HCT116 (cell line): Measurements from ENCODE around the gene TIRAP. TPM values are rescaled to one million over a fixed set of nuclear protein-coding genes. Genes with fewer than 3 reads are reported as not detected.

ENCODE experiments used
- ATAC-seq: fragments of 200-7000 bp; cut with Tn5 transposase; 2 replicates; pipeline ENCODE4 v1.9.1; 2020; ENCODE audit warnings: mild to moderate bottlenecking, moderate library complexity
- BruUV-seq: library from RNA; stranded (reverse); fragments of 400-500 nt; replicated peaks from 2 replicates; lab custom pipeline; 2021; lab: Mats Ljungman, UMichigan
- CTCF ChIA-PET: fragments of 300-600 bp; sonication (Branson Sonifier 250); formaldehyde crosslinking; loops from one replicate; lab custom pipeline; 2021; ENCODE audit warnings: antibody characterized with exemption; lab: Charles Lee
- POLR2A ChIA-PET: fragments of 300-600, 350-600 bp; sonication (Branson Sonifier 250); formaldehyde crosslinking; loops from one replicate; lab custom pipeline; 2021; ENCODE audit warnings: antibody characterized with exemption; lab: Charles Lee
- RAD21 ChIA-PET, 2 experiments: fragments of 300-600 bp; sonication (Branson Sonifier 250); formaldehyde crosslinking; loops; one replicate each; lab custom pipeline; 2023; ENCODE audit warnings: low total read pairs in 2 of 2; ENCODE audit not compliant: uncharacterized antibody in 2 of 2, unreplicated experiment in 2 of 2, low non-redundant PET in 1 of 2; lab: Charles Lee
- DNase-seq: peaks from one replicate; pipeline ENCODE4 v3.0.0-alpha.2; 2010; ENCODE audit warnings: low read depth, low spot score
- H2AFZ ChIP-seq: fragments of 200-600 bp; shearing (Covaris generic), sonication (generic); 2 replicates; pipeline ENCODE4 v1.6.1; 2017; ENCODE audit warnings: low read depth, mixed run types, mixed read lengths, antibody characterized with exemption, low read length; ENCODE audit not compliant: poor library complexity, severe bottlenecking
- H3K27ac ChIP-seq: 2 replicates; pipeline ENCODE4 v1.5.1; 2012; ENCODE audit warnings: low read depth, low read length
- H3K27me3 ChIP-seq: fragments of 200-600 bp; sonication (generic); 2 replicates; pipeline ENCODE4 v1.6.1; 2016; ENCODE audit warnings: mixed run types, low read length, mixed read lengths; ENCODE audit not compliant: insufficient read depth
- H3K36me3 ChIP-seq, 2 experiments: fragments of 200-500 bp in 1 of 2; fragments of 200-600 bp in 1 of 2; sonication (Bioruptor generic) in 1 of 2; sonication (generic) in 1 of 2; 2 replicates each; pipeline versions ENCODE4 v1.5.1 to v1.6.1; 2014 to 2016; ENCODE audit warnings: low read length in 2 of 2, inconsistent platforms in 1 of 2, mixed read lengths in 1 of 2, mixed run types in 1 of 2; ENCODE audit not compliant: insufficient read depth in 2 of 2, control insufficient read depth in 1 of 2
- H3K4me1 ChIP-seq, 2 experiments: fragments of 200-600 bp in 1 of 2; sonication (generic) in 1 of 2; 2 replicates each; pipeline versions ENCODE4 v1.5.1 to v1.6.1; 2012 to 2017; ENCODE audit warnings: low read length in 2 of 2, inconsistent platforms in 1 of 2, mild to moderate bottlenecking in 1 of 2, mixed read lengths in 1 of 2, mixed run types in 1 of 2, moderate library complexity in 1 of 2; ENCODE audit not compliant: insufficient read depth in 2 of 2, control insufficient read depth in 1 of 2
- H3K4me2 ChIP-seq: fragments of 200-600 bp; sonication (generic); 2 replicates; pipeline ENCODE4 v1.6.1; 2017; ENCODE audit warnings: mixed run types, low read length, mixed read lengths
- H3K4me3 ChIP-seq, 2 experiments: fragments of 200-600 bp in 1 of 2; sonication (generic) in 1 of 2; replicated peaks in 1 of 2; 2 replicates each; pipeline ENCODE4 v1.5.1; 2011 to 2016; ENCODE audit warnings: low read length in 2 of 2, control low read depth in 1 of 2, low read depth in 1 of 2, mild to moderate bottlenecking in 1 of 2, mixed read lengths in 1 of 2, mixed run types in 1 of 2
- H3K79me2 ChIP-seq: fragments of 200-600 bp; sonication (generic); 2 replicates; pipeline ENCODE4 v1.6.1; 2017; ENCODE audit warnings: mild to moderate bottlenecking, mixed run types, low read length, moderate library complexity, mixed read lengths; ENCODE audit not compliant: insufficient read depth
- H3K9ac ChIP-seq: fragments of 200-600 bp; sonication (generic); 2 replicates; pipeline ENCODE4 v1.6.1; 2016; ENCODE audit warnings: low read length, mixed read lengths
- H3K9me2 ChIP-seq: fragments of 200-600 bp; sonication (generic), shearing (Covaris generic); 2 replicates; pipeline ENCODE4 v1.6.1; 2017; ENCODE audit warnings: mixed run types, mild to moderate bottlenecking, moderate library complexity; ENCODE audit not compliant: insufficient read depth
- H3K9me3 ChIP-seq, 2 experiments: fragments of 200-500 bp in 1 of 2; fragments of 200-600 bp in 1 of 2; sonication (Bioruptor generic) in 1 of 2; sonication (generic) in 1 of 2; 2 replicates each; pipeline ENCODE4 v1.6.1; 2014 to 2017; ENCODE audit warnings: low read length in 2 of 2, mixed read lengths in 2 of 2, inconsistent platforms in 1 of 2, low read depth in 1 of 2, mild to moderate bottlenecking in 1 of 2, mixed run types in 1 of 2, moderate library complexity in 1 of 2; ENCODE audit not compliant: control insufficient read depth in 1 of 2, insufficient read depth in 1 of 2
- H4K20me1 ChIP-seq: fragments of 200-600 bp; sonication (generic), shearing (Covaris generic); 2 replicates; pipeline ENCODE4 v1.6.1; 2017; ENCODE audit warnings: mixed run types, mild to moderate bottlenecking, moderate library complexity; ENCODE audit not compliant: insufficient read depth
- CBX3 ChIP-seq: IDR thresholded peaks from 2 replicates; pipeline ENCODE4 v1.6.1; 2012; ENCODE audit warnings: low read depth
- ELF1 ChIP-seq: IDR thresholded peaks from 2 replicates; pipeline ENCODE4 v1.6.1; 2012; ENCODE audit warnings: low read depth, borderline replicate concordance
- EZH2 ChIP-seq: fragments of 200-600 bp; sonication (generic); IDR thresholded peaks from 2 replicates; pipeline ENCODE4 v1.6.1; 2017; ENCODE audit warnings: antibody characterized with exemption, mixed run types
- POLR2A ChIP-seq: IDR thresholded peaks from 2 replicates; pipeline ENCODE4 v1.7.0; 2011; ENCODE audit warnings: borderline replicate concordance; ENCODE audit not compliant: insufficient read depth, insufficient read length; ENCODE audit errors: extremely low read depth
- POLR2AphosphoS5 ChIP-seq: IDR thresholded peaks from 2 replicates; pipeline ENCODE4 v1.6.1; 2011; ENCODE audit warnings: mild to moderate bottlenecking, low read depth, low read length, moderate library complexity
- SIN3A ChIP-seq: IDR thresholded peaks from 2 replicates; pipeline ENCODE4 v1.6.1; 2012; ENCODE audit warnings: low read depth
- SP1 ChIP-seq: IDR thresholded peaks from 2 replicates; pipeline ENCODE4 v1.6.1; 2012; ENCODE audit warnings: low read depth
- SRF ChIP-seq: IDR thresholded peaks from 2 replicates; pipeline ENCODE4 v1.6.1; 2012; ENCODE audit warnings: low read depth
- TCF7L2 ChIP-seq: IDR thresholded peaks from 2 replicates; pipeline ENCODE4 v1.7.0; 2011; ENCODE audit warnings: borderline replicate concordance, inconsistent platforms; ENCODE audit not compliant: insufficient read depth, insufficient read length; ENCODE audit errors: extremely low read depth
- YY1 ChIP-seq: IDR thresholded peaks from 2 replicates; pipeline ENCODE4 v1.6.1; 2011; ENCODE audit warnings: low read length, low read depth, moderate library complexity, mild to moderate bottlenecking; ENCODE audit not compliant: insufficient replicate concordance; ENCODE audit errors: extremely low read depth
- ZFX ChIP-seq: fragments of 450-650 bp; IDR thresholded peaks from 2 replicates; pipeline ENCODE4 v1.6.1; 2017
- intact Hi-C: fragments of 100-400 bp; cut with micrococcal nuclease; formaldehyde crosslinking; loops from 2 replicates; pipeline ENCODE4 v1.10.0; 2022
- total RNA-seq: library from RNA; stranded (reverse); gene quantifications from one replicate; pipeline ENCODE4 v1.2.1, GENCODE V29; 2021; ENCODE audit not compliant: unreplicated experiment
- TF ChIP-seq, protein P1 (sequence below): IDR thresholded peaks from 2 replicates; pipeline ENCODE4 v1.6.1; 2011; ENCODE audit warnings: mild to moderate bottlenecking, low read length, moderate library complexity; ENCODE audit not compliant: insufficient replicate concordance; ENCODE audit errors: extremely low read depth
- TF ChIP-seq, protein P2 (sequence below): IDR thresholded peaks from 2 replicates; pipeline ENCODE4 v1.6.1; 2012
- TF ChIP-seq, protein P3 (sequence below), 3 experiments: fragments of 200-600 bp in 1 of 3; sonication (generic) in 1 of 3; IDR thresholded peaks in 2 of 3; conservative IDR thresholded peaks in 1 of 3; 2 replicates each; pipeline ENCODE4 v1.5.1; 2012 to 2017; ENCODE audit warnings: low read depth in 2 of 3, low read length in 2 of 3, antibody characterized with exemption in 1 of 3, borderline replicate concordance in 1 of 3, control low read depth in 1 of 3, mild to moderate bottlenecking in 1 of 3, mixed read lengths in 1 of 3, mixed run types in 1 of 3, moderate library complexity in 1 of 3; ENCODE audit not compliant: insufficient read depth in 1 of 3

Gene TIRAP
- total RNA-seq, 1 experiment from 2014 or later = 10.8 TPM

DNA sequence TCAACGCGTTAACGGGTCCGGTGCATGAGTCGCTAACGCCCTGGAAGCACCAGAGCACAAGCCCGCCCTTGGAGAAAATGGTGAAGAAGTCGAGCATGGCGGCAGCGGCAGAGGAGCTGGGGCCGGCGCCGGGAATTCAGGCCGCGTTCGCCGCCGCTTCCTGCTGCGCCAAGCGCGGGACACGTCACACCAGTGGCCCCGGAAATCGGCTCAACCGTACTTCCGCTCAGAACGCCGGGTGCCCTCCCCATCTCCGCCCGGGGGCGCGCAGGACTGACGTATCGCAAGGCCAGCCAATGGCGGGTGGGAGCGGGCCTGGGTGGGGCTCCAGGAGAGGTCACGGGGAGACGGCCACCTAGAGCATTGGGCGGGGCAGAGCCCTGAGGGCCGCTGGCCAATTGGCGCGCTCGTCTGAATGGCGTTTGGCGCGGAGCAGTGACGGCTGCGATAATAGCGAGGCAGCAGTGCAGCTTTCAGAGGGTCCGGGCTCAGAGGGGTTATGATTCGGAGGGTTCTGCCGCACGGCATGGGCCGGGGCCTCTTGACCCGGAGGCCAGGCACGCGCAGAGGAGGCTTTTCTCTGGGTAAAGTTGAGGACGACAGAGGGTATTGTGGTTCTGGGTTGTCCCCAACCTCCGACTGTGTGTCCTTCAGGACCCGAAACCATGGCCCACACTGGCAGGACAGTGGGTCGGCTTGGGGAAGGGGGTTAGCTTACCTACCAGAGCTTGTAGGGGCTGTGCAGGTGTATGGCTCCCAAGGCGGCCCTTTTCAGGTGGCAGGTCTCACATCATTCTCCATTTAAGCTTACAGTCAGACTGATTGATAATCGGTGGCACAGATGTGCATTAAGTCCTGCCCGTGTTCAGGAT lies 13.9 kb upstream of the TIRAP start, which contains the start of the genes FOXRED1 and SRPRA:
FOXRED1 (plus strand) TSS at position 447 of the 872 bp plus-strand sequence; CDS start at position 500, 53 bp downstream.
SRPRA (minus strand) TSS at position 188 of the 872 bp plus-strand sequence; CDS start at position 97, 91 bp downstream.
- RAD21 ChIA-PET = interaction anchor here in 1 of 2 experiments (0.7 kb wide), 1 partner anchor 8 kb away, joined by 5 read pairs; no protein-coding TSS in a partner anchor
- peak; percentile 97 for DNase-seq
- BruUV-seq = TSS peak; percentile 83
- TF ChIP-seq, protein P1, sequence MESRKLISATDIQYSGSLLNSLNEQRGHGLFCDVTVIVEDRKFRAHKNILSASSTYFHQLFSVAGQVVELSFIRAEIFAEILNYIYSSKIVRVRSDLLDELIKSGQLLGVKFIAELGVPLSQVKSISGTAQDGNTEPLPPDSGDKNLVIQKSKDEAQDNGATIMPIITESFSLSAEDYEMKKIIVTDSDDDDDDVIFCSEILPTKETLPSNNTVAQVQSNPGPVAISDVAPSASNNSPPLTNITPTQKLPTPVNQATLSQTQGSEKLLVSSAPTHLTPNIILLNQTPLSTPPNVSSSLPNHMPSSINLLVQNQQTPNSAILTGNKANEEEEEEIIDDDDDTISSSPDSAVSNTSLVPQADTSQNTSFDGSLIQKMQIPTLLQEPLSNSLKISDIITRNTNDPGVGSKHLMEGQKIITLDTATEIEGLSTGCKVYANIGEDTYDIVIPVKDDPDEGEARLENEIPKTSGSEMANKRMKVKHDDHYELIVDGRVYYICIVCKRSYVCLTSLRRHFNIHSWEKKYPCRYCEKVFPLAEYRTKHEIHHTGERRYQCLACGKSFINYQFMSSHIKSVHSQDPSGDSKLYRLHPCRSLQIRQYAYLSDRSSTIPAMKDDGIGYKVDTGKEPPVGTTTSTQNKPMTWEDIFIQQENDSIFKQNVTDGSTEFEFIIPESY = peak; percentile 17
- TF ChIP-seq EZH2 (no peak), POLR2AphosphoS5 (peak; percentile 90), CBX3 (peak; percentile 72; the same call in 1 of the 2 replicates), SRF (peak; percentile 96), SIN3A (peak; percentile 93), YY1 (peak; percentile 67), SP1 (peak; percentile 98), POLR2A (peak; percentile 57), ELF1 (peak; percentile 84; the same call in 1 of the 2 replicates), TCF7L2 (no peak), ZFX (peak; percentile 40; the same call in 1 of the 2 replicates)
- TF ChIP-seq, protein P2, sequence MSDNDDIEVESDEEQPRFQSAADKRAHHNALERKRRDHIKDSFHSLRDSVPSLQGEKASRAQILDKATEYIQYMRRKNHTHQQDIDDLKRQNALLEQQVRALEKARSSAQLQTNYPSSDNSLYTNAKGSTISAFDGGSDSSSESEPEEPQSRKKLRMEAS = peak; percentile 82
- TF ChIP-seq, protein P3, sequence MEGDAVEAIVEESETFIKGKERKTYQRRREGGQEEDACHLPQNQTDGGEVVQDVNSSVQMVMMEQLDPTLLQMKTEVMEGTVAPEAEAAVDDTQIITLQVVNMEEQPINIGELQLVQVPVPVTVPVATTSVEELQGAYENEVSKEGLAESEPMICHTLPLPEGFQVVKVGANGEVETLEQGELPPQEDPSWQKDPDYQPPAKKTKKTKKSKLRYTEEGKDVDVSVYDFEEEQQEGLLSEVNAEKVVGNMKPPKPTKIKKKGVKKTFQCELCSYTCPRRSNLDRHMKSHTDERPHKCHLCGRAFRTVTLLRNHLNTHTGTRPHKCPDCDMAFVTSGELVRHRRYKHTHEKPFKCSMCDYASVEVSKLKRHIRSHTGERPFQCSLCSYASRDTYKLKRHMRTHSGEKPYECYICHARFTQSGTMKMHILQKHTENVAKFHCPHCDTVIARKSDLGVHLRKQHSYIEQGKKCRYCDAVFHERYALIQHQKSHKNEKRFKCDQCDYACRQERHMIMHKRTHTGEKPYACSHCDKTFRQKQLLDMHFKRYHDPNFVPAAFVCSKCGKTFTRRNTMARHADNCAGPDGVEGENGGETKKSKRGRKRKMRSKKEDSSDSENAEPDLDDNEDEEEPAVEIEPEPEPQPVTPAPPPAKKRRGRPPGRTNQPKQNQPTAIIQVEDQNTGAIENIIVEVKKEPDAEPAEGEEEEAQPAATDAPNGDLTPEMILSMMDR (IDR thresholded peaks at IDR 0.05 in 2 of 3, conservative IDR thresholded peaks at IDR 0.05 in 1 of 3; ENCODE audit: borderline replicate concordance in 1 of 3, insufficient read depth in 1 of 3, low read depth in 2 of 3, low read length in 2 of 3) = no peak
- H3K4me2 ChIP-seq = peak within 1 kb of the TSS; percentile 94
- H3K9me3 ChIP-seq = no peaks in the 10 kb centered on the region
- H3K4me3 ChIP-seq = peak within 1 kb of the TSS; percentile 95 to 99
- no peaks in the 10 kb centered on the region for H3K27me3 ChIP-seq
- CTCF ChIA-PET = no interaction called here
- peak within 1 kb of the TSS; percentile 95 for H3K9ac ChIP-seq
- no peaks in the 10 kb centered on the region for H3K9me2 ChIP-seq
- peak within 1 kb of the TSS; percentile 69 for H3K27ac ChIP-seq
- peaks cover 3 to 20% of the 10 kb centered on the region in 2 experiments; a peak in 2 of 4 replicates for H3K4me1 ChIP-seq
- peaks cover 19 to 34% of the 10 kb centered on the region in 2 experiments for H3K36me3 ChIP-seq
- H2AFZ ChIP-seq = no peak within 1 kb of the TSS
- no peaks in the 10 kb centered on the region for H4K20me1 ChIP-seq
- intact Hi-C loops = loop anchor here (2.0 kb wide), 1 partner anchor 58 kb away; the partner anchor contains the start of genes FAM118B and RPUSD4
- peaks cover 51% of the 10 kb centered on the region for H3K79me2 ChIP-seq
- ATAC-seq = peak; percentile 96
- POLR2A ChIA-PET = interaction anchor here (1.0 to 1.7 kb wide), 2 partner anchors 10 to 12 kb away, joined by 3 to 4 read pairs; no protein-coding TSS in a partner anchor
